HG02840 (cell line): ENCODE results near the gene CLIP4.
"Not testable (repeated sequence)": the region's sequence is repeated elsewhere in the genome, so short reads cannot be mapped to it uniquely, and the experiment has no call there.

Source experiments
- ATAC-seq: cut with Tn5 transposase; IDR thresholded peaks from one replicate; pipeline ENCODE4 v1.9.1; 2021; ENCODE audit warnings: mild to moderate bottlenecking, moderate library complexity, moderate number of reproducible peaks; ENCODE audit not compliant: unreplicated experiment, low FRiP score

Gene CLIP4

GRCh38 chr2:29114946-29115609 lies at the start of gene CLIP4:
CLIP4 (plus strand) TSS chr2:29115415; CDS start chr2:29121389, 5,974 bp downstream.
- no peak for ATAC-seq

GRCh38 chr2:29066271-29066860 lies 48.8 kb upstream of the CLIP4 start:
- no peak for ATAC-seq

DNA sequence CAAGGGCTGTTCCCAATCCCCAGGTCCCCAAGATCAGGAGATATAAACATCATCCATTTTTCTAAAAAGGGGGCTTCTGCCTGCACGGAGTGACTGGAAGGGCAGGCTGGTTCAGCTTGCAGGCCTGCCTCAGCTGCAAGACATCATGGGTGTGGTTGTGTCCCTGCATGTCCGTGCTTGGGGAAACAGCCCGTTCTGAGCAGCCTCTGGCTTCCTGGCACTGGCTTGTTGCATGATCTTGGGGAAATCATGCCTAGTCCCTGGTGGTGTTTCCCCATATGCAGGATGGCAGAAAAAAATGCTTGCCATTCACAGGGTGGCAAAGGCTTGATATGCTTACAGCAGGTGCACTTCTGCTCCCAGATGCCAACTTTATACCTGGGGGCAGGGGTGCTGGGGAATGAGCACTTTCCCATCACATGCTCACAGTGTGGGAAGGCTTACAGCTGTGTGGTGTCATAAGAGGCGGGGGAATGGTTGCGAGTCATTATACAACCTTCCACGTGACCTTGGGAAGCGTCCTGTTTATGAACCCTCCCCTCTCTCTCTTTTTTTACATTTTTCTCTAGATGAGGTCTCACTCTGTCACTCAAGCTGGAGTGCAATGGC lies 48.1 kb upstream of the CLIP4 start:
- no peak for ATAC-seq

GRCh38 chr2:29068513-29068912 lies 46.7 kb upstream of the CLIP4 start:
- no peak for ATAC-seq

- no peak for ATAC-seq
Measured at GRCh38 chr2:29070526-29070925, 44.7 kb upstream of the CLIP4 start.

DNA sequence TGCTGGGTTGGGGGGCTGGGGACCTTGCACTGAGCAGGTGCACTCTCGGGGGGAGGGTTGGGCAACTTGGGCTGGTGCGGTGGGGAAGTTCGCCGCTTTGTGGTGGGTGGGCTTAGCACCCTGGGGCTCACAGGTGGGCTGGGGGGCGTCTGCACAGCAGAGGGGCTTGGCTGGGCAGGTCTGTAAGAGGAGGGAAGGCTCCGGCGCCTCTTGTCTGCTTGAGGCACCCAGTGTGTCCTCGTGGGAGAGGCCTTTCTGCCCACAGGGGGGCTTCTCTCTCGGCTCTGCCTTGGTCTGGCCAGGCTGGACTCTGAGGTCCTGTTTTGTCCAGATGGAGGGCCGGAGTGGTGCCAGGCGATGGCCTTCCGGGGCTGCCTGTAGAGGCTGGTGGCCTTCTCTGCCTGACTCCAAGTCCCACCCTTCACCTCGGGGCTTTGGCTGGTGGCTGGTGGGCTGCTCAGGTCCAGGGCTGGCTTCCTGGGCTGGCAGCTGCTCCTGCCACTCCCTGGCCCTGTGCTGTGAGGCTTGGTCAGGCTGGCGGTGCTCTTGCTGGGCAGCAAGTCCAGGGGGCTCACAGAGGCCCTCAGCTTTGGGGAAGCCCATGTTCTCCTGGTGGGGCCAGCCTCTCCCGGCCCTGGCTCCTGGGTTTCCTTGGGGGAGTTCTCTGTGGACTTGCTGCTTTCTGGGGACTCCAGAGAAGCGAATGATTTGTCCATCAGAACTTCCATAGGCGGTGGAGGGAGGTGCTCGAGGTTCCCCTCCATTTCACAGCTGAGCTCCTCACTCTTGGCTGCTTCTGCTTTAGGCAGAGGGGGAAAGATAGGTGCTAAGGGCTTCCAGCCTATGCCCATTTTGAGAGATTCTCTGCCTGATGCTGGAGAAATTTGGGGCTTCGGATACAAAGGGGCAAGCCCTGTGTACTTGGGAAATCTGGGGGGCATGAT lies 43.9 kb upstream of the CLIP4 start:
- ATAC-seq, result no peak

DNA sequence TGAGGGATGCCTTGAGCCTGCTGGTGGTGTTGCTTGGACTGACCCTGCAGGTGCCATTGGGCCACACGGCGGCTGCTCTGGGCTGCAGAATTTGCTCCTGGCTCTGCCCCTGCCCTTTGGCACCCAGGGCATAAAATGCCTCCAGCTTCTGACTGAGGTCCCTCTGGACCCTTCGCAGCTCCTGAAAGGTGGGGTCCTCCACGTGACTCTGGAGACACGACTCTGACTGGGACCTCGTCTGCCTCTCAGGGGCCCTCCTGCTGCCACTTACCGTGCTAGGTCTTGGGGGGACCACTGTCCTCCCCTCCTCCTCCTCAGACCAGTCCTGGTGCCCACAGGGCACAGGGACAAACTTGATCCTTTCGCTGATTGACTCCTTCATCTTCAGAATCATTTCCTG lies 43.0 kb upstream of the CLIP4 start:
- no peak for ATAC-seq

- no peak for ATAC-seq
Measured at GRCh38 chr2:29072971-29073725, 42.1 kb upstream of the CLIP4 start.

GRCh38 chr2:29073933-29074332 lies 41.3 kb upstream of the CLIP4 start:
- no peak for ATAC-seq

DNA sequence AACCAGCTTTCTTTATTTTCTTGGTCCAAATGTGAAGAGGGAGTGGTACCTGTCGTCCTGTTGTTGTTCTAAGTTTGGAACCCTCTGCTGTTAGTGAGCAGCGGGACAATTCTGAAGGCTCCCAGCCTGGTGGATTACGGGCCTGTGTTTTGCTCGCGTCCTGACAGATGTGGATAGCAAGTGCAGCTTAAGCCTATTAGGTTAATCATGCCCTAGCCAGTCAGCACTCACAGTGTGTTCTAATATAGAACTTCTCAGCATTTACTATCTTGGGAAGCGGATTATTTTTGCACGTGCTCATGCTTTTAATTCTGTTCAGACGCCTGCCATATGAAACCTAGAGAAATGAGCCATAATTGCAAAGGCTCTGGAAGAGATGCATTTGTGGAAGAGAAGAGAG lies 40.8 kb upstream of the CLIP4 start, which contains the start of gene PCARE:
Gene PCARE, minus strand, starts transcription at position 113 of the 400 bp plus-strand sequence. CDS start 262 bp downstream, outside the sequence.
- no peak for ATAC-seq

DNA sequence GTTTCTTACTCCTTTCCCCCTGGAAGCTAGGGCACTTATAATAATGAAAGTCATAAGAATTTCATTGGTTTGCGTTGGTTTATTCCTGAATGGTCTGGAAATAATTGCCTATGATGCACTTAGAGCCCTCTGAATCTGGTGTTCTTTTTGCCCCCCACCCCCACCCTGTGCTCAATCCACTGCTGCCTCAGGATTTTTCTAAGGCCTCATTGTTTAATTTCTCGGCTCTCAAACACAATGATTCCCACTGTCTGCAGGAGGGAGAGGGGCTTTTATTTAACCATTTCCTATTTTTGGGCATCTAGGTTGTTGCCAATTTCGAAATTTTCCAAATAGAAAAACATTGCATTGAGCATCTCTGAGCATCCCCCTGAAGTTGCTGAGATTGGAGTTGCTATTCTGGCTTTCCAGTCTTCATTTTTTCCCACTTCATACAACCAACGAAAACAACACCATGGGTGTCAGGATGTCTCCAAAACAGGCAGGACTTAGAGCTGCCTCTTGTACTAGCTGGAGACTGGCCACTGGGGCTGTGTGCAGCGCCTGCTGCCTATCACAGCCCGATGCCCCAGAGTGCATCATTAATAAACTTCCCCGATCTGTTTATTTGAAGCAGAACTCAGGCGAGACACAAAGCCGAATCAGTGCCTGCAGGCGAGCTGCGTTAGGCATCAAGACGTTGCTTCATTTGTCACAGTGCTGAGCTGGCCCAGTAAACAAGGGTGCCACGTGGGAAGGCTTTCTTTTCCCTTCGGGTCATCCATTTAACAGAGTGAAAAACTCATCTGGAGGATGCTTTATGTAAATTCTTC lies 39.1 kb upstream of the CLIP4 start:
- no peak for ATAC-seq

DNA sequence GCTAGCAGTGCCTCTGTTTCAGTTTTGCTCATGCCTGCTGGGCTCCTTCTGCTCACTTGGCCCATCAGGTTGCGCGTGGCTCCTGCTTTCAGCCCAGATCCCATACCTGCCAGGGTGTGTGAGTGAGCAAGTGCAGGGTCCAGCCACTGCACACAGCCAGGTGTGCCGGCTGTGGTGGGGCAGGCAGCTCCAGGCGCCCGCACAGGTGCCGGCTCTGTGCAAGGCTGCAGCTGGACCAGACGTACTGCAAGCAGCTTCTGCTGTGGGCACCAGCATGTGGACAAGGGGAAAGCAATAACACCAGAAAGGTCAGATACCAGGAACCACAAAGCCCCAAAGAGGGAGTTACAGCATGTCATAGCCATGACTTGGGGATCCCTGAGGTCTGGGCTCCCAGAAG lies 35.3 kb upstream of the CLIP4 start:
- no peak for ATAC-seq

- no peak for ATAC-seq
Measured at GRCh38 chr2:29080886-29081743, 34.1 kb upstream of the CLIP4 start.

DNA sequence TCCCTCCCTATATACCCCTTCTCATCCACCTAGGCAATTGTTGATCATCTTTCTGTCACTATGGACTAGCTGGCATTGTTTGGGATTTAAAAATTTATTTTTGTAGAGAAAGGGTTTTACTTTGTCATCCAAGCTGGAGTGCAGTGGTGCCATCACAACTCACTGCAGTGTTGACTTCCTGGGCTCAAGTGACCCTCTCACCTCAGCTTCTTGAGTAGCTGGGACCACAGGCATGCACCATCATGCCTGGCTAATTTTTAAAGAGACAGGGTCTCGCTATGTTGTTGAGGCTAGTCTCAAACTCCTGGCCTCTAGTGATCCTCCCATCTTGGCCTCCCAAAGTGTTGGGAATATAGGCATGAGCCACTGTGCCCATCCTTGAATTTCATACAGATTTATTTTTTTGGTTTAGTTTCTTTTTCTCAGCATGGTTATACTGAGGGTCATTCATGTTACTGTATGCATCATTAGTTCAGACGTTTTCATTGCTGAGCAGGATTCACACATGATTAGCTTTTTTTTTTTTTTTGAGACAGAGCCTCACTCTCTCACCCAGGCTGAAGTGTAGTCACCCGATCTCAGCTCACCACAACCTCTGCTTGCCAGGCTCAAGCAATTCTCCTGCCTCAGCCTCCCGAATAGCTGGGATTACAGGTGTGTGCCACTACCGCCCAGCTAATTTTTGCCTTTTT lies 32.3 kb upstream of the CLIP4 start:
- ATAC-seq, result no peak

DNA sequence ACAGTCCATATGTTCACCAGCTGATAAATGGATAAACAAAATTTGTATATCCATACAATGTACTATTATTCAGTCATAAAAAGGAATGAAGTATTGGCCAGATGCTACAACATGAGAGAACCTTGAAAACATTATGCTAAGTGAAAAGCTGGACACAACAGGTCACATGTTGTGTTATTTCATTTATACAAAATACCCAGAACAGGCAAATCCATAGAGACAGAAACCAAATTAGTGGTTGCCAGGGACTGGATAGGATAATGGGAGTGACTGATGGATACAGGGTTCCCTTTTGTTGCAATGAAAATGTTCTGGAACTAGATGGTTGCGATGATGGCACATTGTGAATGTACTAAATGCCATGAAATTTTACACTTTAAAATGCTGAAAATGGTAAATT lies 30.7 kb upstream of the CLIP4 start:
- no peak for ATAC-seq

GRCh38 chr2:29090311-29090710 lies 24.9 kb upstream of the CLIP4 start:
- not testable (repeated sequence) for ATAC-seq

DNA sequence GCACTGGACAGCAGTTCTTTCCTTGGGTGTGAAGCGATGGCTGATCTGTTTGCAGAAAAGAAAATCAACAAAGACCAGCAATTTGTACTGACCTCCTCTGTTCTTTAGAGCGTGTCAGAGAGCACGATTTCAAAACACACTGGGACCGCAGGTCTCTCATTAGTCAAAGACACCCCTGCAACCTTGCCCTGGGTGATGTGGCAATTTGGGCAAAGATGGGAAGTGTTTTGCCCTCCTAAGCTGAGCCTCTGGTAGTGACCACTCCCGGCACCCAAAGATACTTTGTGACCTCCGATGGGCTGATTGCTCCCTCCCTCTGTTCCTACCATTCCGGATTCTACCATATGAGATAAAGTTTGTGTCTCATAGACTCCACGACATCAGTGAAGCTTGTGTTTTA lies 18.2 kb upstream of the CLIP4 start:
- no peak for ATAC-seq

DNA sequence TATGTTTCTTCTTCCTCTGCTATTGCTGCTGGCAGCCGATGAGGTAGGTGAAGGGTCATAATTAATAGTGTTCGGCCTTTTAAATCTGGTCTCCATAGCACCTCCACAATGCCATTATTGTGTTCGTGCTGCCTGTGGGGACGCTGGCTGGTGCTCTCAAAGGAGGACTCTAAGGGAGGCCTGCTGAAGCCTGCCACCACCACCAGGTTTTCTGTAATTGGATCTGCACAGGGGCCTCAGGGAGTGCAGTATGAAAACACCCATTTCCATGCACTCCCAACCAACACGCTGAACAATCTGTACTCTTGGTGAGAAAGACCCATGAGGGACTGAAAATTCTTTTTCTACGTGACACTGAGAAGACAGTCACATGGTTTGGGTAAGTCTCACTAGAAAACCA lies 17.6 kb upstream of the CLIP4 start:
- ATAC-seq, result no peak
